Nephron (organoid): ENCODE measurements around the gene MUC2.

Source experiments
- H3K27ac Mint-ChIP-seq, 3 experiments: 2 replicates each; pipeline ENCODE4 v1.8.0; 2020; ENCODE audit warnings: mixed read lengths in 3 of 3, mild to moderate bottlenecking in 2 of 3, moderate library complexity in 1 of 3
- H3K27me3 Mint-ChIP-seq: 2 replicates; pipeline ENCODE4 v1.8.0; 2021; ENCODE audit warnings: low read depth, mild to moderate bottlenecking, moderate library complexity, mixed read lengths
- H3K36me3 Mint-ChIP-seq: 2 replicates; pipeline ENCODE4 v1.8.0; 2020; ENCODE audit warnings: low read depth, mixed read lengths
- H3K4me1 Mint-ChIP-seq: 2 replicates; pipeline ENCODE4 v1.8.0; 2020; ENCODE audit warnings: mixed read lengths
- H3K4me3 Mint-ChIP-seq, 3 experiments: 2 replicates each; pipeline ENCODE4 v1.8.0; 2020; ENCODE audit warnings: mild to moderate bottlenecking in 3 of 3, mixed read lengths in 3 of 3, moderate library complexity in 2 of 3
- H3K9me3 Mint-ChIP-seq: 2 replicates; pipeline ENCODE4 v1.8.0; 2020; ENCODE audit warnings: mixed read lengths
- TF ChIP-seq, protein P1 (sequence below), 3 experiments: fragments of 200-600 bp; sonication (generic); IDR thresholded peaks; one replicate each; pipeline ENCODE4 v1.5.0; 2021; ENCODE audit warnings: antibody characterized with exemption in 3 of 3; ENCODE audit not compliant: unreplicated experiment in 3 of 3

Gene MUC2

DNA sequence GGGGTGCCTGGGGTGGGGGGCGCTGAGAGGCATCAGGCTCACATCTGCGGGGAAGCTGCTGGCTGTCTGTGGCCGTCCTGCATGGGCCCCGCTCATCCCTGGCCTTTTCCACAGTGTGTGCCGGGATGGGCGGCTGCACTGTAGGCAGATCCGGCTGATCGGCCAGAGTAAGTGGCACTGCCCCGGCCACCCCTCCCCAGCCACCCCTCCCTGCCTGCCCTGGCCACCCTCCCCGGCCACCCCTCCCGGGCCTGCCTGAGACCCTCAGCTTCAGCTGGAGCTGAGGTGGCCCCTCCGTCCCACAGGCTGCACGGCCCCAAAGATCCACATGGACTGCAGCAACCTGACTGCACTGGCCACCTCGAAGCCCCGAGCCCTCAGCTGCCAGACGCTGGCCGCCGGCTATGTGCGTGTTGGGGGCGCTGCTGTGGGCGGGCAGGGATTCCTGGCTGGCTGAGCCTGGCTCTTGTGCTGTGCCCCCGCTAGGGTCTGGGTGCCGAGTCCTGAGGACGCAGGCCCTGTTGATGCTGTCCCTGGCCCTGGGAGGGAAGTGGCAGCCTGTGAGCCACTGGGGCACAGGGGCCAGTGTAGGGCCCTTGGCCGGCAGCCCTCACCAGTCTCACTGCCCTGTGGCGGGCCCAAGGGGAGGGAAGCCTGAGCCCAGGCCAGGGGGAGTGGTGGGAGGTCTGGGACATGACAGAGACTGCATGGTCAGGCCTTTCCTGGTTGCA is 10.9 kb downstream of the MUC2 start:
- no peak overlapping the region for H3K27ac Mint-ChIP-seq
- H3K4me3 Mint-ChIP-seq = no peak overlapping the region
- H3K9me3 Mint-ChIP-seq = no peaks in the 10 kb centered on the region
- TF ChIP-seq, protein P1, sequence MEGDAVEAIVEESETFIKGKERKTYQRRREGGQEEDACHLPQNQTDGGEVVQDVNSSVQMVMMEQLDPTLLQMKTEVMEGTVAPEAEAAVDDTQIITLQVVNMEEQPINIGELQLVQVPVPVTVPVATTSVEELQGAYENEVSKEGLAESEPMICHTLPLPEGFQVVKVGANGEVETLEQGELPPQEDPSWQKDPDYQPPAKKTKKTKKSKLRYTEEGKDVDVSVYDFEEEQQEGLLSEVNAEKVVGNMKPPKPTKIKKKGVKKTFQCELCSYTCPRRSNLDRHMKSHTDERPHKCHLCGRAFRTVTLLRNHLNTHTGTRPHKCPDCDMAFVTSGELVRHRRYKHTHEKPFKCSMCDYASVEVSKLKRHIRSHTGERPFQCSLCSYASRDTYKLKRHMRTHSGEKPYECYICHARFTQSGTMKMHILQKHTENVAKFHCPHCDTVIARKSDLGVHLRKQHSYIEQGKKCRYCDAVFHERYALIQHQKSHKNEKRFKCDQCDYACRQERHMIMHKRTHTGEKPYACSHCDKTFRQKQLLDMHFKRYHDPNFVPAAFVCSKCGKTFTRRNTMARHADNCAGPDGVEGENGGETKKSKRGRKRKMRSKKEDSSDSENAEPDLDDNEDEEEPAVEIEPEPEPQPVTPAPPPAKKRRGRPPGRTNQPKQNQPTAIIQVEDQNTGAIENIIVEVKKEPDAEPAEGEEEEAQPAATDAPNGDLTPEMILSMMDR (IDR thresholded peaks at IDR 0.05; ENCODE audit: unreplicated experiment in 3 of 3) = no peak
- H3K27me3 Mint-ChIP-seq = no peaks in the 10 kb centered on the region
- H3K36me3 Mint-ChIP-seq = no peaks in the 10 kb centered on the region
- no peaks in the 10 kb centered on the region for H3K4me1 Mint-ChIP-seq

DNA sequence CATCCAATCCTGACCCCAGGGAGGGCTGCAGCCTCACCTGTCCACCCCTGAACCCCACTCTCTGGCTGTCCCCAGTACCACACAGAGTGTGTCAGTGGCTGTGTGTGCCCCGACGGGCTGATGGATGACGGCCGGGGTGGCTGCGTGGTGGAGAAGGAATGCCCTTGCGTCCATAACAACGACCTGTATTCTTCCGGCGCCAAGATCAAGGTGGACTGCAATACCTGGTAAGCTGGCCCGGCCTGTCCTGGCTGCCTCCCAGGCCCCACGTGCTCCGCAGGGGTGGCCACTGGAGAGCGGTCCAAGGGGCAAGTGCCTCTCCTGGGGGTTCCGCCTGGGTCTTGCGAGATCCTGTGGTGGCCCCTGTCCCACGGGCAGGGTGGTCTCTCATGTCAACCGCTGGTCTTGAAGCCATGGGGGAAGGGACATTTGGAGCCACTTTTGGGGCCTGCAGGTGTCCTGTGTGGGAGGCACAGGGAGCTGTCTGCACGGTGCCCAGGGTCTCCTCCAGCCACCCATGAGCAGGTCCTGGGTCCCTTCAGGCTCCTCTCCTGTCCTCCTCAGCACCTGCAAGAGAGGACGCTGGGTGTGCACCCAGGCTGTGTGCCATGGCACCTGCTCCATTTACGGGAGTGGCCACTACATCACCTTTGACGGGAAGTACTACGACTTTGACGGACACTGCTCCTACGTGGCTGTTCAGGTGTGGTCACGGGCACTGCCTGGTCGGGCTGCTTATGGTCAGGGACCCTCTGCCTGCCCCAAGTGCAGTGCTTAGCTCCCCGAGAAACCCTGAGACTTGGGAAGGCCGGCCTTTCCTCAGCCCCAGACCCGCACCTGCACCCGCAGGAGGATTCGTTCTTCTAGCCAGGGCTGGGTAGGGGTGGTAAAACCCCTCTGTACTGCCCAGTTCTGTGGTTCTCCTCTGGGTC is 11.8 kb downstream of the MUC2 start:
- peaks cover 6% of the 10 kb centered on the region for H3K27me3 Mint-ChIP-seq

DNA sequence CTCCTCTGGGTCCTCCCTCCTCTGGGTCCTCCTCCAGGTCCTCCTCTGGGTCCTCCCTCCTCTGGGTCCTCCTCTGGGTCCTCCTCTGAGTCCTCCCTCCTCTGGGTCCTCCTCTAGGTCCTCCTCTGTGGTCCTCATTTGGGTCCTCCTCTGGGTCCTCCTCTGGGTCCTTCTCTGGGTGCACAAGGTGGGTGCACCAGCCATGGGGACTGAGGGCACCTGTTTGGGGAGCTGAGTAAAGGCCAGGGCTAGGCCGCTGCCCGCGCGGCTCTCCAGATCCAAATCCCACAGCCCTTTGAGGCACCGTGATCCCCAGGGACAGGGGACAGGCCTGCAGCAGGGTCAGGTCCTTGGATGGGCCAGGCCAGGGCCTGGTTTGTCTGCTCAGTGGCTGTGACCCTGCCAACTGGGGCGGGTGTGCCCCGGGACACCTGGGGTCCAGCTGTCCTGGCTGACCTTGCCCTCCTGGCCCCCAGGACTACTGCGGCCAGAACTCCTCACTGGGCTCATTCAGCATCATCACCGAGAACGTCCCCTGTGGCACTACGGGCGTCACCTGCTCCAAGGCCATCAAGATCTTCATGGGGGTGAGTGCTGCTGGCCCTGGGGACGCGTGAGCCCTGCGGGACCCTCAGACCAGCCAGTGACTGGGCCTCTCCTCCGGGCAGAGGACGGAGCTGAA is 12.7 kb downstream of the MUC2 start:
- H3K27ac Mint-ChIP-seq = no peak overlapping the region
- H3K4me3 Mint-ChIP-seq = no peak overlapping the region
- H3K36me3 Mint-ChIP-seq = no peaks in the 10 kb centered on the region
- TF ChIP-seq, protein P1 (IDR thresholded peaks at IDR 0.05; ENCODE audit: unreplicated experiment in 3 of 3) = no peak
- H3K9me3 Mint-ChIP-seq = no peaks in the 10 kb centered on the region
- peaks cover 11% of the 10 kb centered on the region for H3K27me3 Mint-ChIP-seq
- no peaks in the 10 kb centered on the region for H3K4me1 Mint-ChIP-seq

More for the DNA sequence above, 11.8 kb downstream of the MUC2 start:
- Mint-ChIP-seq H3K4me3 (no peak overlapping the region), H3K9me3 (no peaks in the 10 kb centered on the region), H3K27ac (no peak overlapping the region), H3K36me3 (no peaks in the 10 kb centered on the region), H3K4me1 (no peaks in the 10 kb centered on the region)
- TF ChIP-seq, protein P1 (IDR thresholded peaks at IDR 0.05; ENCODE audit: unreplicated experiment in 3 of 3) = no peak

DNA sequence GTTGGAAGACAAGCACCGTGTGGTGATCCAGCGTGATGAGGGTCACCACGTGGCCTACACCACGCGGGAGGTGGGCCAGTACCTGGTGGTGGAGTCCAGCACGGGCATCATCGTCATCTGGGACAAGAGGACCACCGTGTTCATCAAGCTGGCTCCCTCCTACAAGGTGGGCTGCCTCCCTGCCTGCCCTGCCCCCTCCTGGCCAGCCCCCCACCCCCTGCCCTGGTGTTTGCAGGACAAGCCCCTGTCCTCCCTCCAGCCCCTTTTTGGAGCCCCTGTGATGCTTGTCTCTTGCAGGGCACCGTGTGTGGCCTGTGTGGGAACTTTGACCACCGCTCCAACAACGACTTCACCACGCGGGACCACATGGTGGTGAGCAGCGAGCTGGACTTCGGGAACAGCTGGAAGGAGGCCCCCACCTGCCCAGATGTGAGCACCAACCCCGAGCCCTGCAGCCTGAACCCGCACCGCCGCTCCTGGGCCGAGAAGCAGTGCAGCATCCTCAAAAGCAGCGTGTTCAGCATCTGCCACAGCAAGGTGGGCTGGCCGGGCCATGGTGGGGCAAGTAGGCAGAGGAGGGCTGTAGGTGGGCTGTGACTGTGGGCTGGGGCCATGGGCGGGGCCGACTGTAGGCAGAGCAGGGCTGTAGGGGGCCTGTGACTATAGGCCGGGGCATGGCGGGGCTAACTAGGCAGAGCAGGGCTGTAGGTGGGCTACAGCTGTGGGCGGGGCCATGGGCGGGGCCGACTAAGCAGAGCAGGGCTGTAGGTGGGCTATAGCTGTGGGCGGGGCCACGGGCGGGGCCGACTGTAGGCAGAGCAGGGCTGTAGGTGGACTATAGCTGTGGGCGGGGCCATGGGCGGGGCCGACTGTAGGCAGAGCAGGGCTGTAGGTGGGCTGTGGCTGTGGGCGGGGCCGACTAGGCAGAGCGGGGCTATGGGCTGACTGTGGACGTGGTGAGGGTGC is 13.6 kb downstream of the MUC2 start:
- Mint-ChIP-seq H3K4me1 (no peaks in the 10 kb centered on the region), H3K4me3 (no peak overlapping the region), H3K27me3 (peaks cover 11% of the 10 kb centered on the region), H3K27ac (no peak overlapping the region), H3K36me3 (no peaks in the 10 kb centered on the region), H3K9me3 (no peaks in the 10 kb centered on the region)
- TF ChIP-seq, protein P1 (IDR thresholded peaks at IDR 0.05; ENCODE audit: unreplicated experiment in 3 of 3) = no peak
